PC-9 (cell line): ENCODE results near the gene RP2. TPM values are rescaled to one million over a fixed set of nuclear protein-coding genes. Genes with fewer than 3 reads are reported as not detected.

Experiments
- BruUV-seq: library from RNA; stranded (reverse); fragments of 400-500 nt; replicated peaks from 2 replicates; lab custom pipeline; 2021; lab: Mats Ljungman, UMichigan
- CTCF ChIA-PET: fragments of 300-600 bp; sonication (Branson Sonifier 250); formaldehyde crosslinking; loops from one replicate; lab custom pipeline; 2022; ENCODE audit warnings: antibody characterized with exemption; lab: Charles Lee
- POLR2A ChIA-PET: fragments of 300-600 bp; sonication (Branson Sonifier 250); formaldehyde crosslinking; loops from one replicate; lab custom pipeline; 2022; ENCODE audit warnings: antibody characterized with exemption; ENCODE audit not compliant: unreplicated experiment; lab: Charles Lee
- DNase-seq, 2 experiments: peaks; one replicate each; pipeline versions ENCODE4 v3.0.0 to v3.0.0-alpha.2; 2015 to 2022; ENCODE audit warnings: mixed read lengths in 1 of 2
- H2AFZ ChIP-seq: fragments of 200-600 bp; sonication (generic); 2 replicates; pipeline ENCODE4 v1.8.1; 2017; ENCODE audit warnings: antibody characterized with exemption
- H3F3A ChIP-seq: fragments of 200-600 bp; sonication (generic); 2 replicates; pipeline ENCODE4 v1.8.1; 2017; ENCODE audit warnings: antibody characterized with exemption, mild to moderate bottlenecking, low read depth; ENCODE audit not compliant: insufficient read depth
- H3K27ac ChIP-seq: fragments of 200-600 bp; sonication (generic); 2 replicates; pipeline ENCODE4 v1.6.1; 2016; ENCODE audit warnings: mixed run types
- H3K27me3 ChIP-seq: fragments of 200-600 bp; sonication (generic); 2 replicates; pipeline ENCODE4 v1.6.1; 2016; ENCODE audit warnings: low read depth, mixed run types; ENCODE audit not compliant: insufficient read depth
- H3K36me3 ChIP-seq: fragments of 200-600 bp; sonication (generic); 2 replicates; pipeline ENCODE4 v1.6.1; 2016; ENCODE audit warnings: low read depth, mixed run types
- H3K4me1 ChIP-seq: fragments of 200-600 bp; sonication (generic); replicated peaks from 2 replicates; pipeline ENCODE4 v1.6.1; 2016; ENCODE audit warnings: mixed run types; ENCODE audit not compliant: insufficient read depth
- H3K4me2 ChIP-seq: fragments of 200-600 bp; sonication (generic); 2 replicates; pipeline ENCODE4 v1.6.1; 2017; ENCODE audit warnings: mixed run types
- H3K4me3 ChIP-seq: fragments of 200-600 bp; sonication (generic); 2 replicates; pipeline ENCODE4 v1.6.1; 2016; ENCODE audit warnings: mixed run types
- H3K79me2 ChIP-seq: fragments of 200-600 bp; sonication (generic); 2 replicates; pipeline ENCODE4 v1.6.1; 2017; ENCODE audit warnings: low read depth, mixed run types
- H3K9me2 ChIP-seq: fragments of 200-600 bp; sonication (generic); 2 replicates; pipeline ENCODE4 v1.8.1; 2017; ENCODE audit warnings: mild to moderate bottlenecking; ENCODE audit not compliant: insufficient read depth
- H3K9me3 ChIP-seq: fragments of 200-600 bp; sonication (generic); 2 replicates; pipeline ENCODE4 v1.8.1; 2016; ENCODE audit warnings: low read depth; ENCODE audit not compliant: insufficient read depth
- H4K20me1 ChIP-seq: fragments of 200-600 bp; sonication (generic); 2 replicates; pipeline ENCODE4 v1.8.1; 2017; ENCODE audit not compliant: insufficient read depth
- CTCF ChIP-seq: fragments of 200-600 bp; sonication (generic); conservative IDR thresholded peaks from 2 replicates; pipeline ENCODE4 v1.6.1; 2017; ENCODE audit warnings: mixed run types, antibody characterized with exemption, mild to moderate bottlenecking, moderate library complexity
- EZH2 ChIP-seq: fragments of 200-600 bp; sonication (generic); IDR thresholded peaks from 2 replicates; pipeline ENCODE4 v1.8.0; 2017; ENCODE audit warnings: antibody characterized with exemption, low read depth
- intact Hi-C: fragments of 100-400 bp; cut with micrococcal nuclease; formaldehyde crosslinking; loops from one replicate; pipeline ENCODE4 v1.10.0; 2022; ENCODE audit not compliant: unreplicated experiment
- total RNA-seq: library from RNA; stranded (reverse); gene quantifications from 2 replicates; pipeline ENCODE4 v1.2.3, GENCODE V29; 2021

Gene RP2
- total RNA-seq, 1 experiment from 2014 or later, result 11.2 TPM

GRCh38 chrX:46922611-46923010, 85.8 kb downstream of the RP2 start:
- Histone ChIP-seq H3K4me1 (no peaks in the 10 kb centered on the region), H3K79me2 (peaks cover 7% of the 10 kb centered on the region), H3K9me2 (no peaks in the 10 kb centered on the region), H2AFZ (no peak overlapping the region), H3K4me2 (no peak overlapping the region), H4K20me1 (no peaks in the 10 kb centered on the region), H3F3A (no peaks in the 10 kb centered on the region), H3K9me3 (no peaks in the 10 kb centered on the region), H3K27me3 (no peaks in the 10 kb centered on the region), H3K27ac (no peak overlapping the region), H3K4me3 (no peak overlapping the region), H3K36me3 (no peaks in the 10 kb centered on the region)
- ChIA-PET POLR2A (no interaction called here), CTCF (no interaction called here)
- no TSS peak for BruUV-seq
- DNase-seq, result no peak
- no peak for TF ChIP-seq CTCF
- no peak for TF ChIP-seq EZH2
- intact Hi-C loops, result no loop called here

GRCh38 chrX:46927718-46928117, 90.9 kb downstream of the RP2 start:
- Histone ChIP-seq H3K27ac (no peak overlapping the region), H3K9me3 (no peaks in the 10 kb centered on the region), H3K79me2 (no peaks in the 10 kb centered on the region), H3K4me2 (no peak overlapping the region), H3K27me3 (no peaks in the 10 kb centered on the region), H2AFZ (no peak overlapping the region), H3K4me1 (no peaks in the 10 kb centered on the region), H3F3A (no peaks in the 10 kb centered on the region), H3K36me3 (no peaks in the 10 kb centered on the region), H3K9me2 (no peaks in the 10 kb centered on the region), H3K4me3 (no peak overlapping the region), H4K20me1 (no peaks in the 10 kb centered on the region)
- BruUV-seq, result no TSS peak
- intact Hi-C loops, result no loop called here
- TF ChIP-seq EZH2, result no peak
- no peak for TF ChIP-seq CTCF
- ChIA-PET CTCF (no interaction called here), POLR2A (no interaction called here)
- no peak for DNase-seq

DNA sequence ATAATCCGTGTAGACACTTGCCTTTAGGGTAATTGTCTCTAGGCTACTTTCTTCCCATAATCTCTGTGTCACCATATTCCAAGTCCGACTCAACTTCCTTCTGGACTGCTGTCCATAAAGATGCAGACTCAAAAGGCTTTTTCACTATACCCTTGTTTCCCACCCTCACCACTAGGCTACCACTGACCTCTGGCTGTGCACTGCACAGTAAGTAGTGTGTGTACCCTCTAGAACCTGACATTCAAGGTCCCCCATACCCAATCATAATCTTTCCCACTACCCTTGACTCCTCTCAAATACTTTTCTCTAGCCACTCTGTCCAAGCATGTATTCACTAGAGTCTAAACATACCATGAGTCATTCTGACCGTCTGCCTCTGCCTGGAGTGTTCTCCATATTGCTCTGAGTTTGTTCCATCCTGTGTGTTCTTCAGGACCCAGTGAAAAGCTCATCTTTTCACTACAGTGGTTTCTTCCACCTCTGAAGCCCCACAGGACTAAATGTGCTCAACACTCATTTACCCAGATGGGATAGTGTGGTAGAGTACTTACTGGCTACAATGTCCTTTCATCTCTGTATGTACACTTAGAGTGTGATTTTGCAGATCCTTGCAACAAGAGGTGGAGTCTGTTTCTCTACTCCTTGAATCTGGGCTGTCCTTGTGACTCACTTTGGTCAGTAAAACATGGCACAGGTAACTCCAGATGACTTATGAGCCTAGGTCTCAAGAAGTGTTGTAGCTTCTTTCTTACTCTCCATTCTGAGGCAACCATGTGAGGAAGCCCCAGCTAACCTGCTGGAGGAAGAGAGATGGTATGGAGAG, 92.8 kb downstream of the RP2 start:
- ChIA-PET CTCF (no interaction called here), POLR2A (no interaction called here)
- DNase-seq, result no peak
- Histone ChIP-seq H3K79me2 (no peaks in the 10 kb centered on the region), H3K4me2 (no peak overlapping the region), H3K9me3 (no peaks in the 10 kb centered on the region), H3K27me3 (no peaks in the 10 kb centered on the region), H3K4me1 (no peaks in the 10 kb centered on the region), H3K27ac (no peak overlapping the region), H3K9me2 (no peaks in the 10 kb centered on the region), H2AFZ (no peak overlapping the region), H4K20me1 (no peaks in the 10 kb centered on the region), H3F3A (no peaks in the 10 kb centered on the region), H3K36me3 (no peaks in the 10 kb centered on the region), H3K4me3 (no peak overlapping the region)
- intact Hi-C loops, result no loop called here
- no peak for TF ChIP-seq EZH2
- TF ChIP-seq CTCF, result no peak
- BruUV-seq, result no TSS peak

Other genes starting within 250 kb of the RP2 start
- gene SLC9A7, start 77.9 kb upstream of the RP2 start, total RNA-seq, result 20.2 and 20.9 TPM in 2 replicates
- 6.8 and 10.9 TPM in 2 replicates for gene JADE3, start 75.4 kb downstream of the RP2 start, total RNA-seq
- 0.33 TPM in 1 of 2 replicates, not detected in the other for gene RGN, start 241.4 kb downstream of the RP2 start, total RNA-seq